RWPE1 (cell line): ENCODE results near the gene TRABD2A.

Source experiments
- CTCF ChIA-PET: fragments of 350-600 bp; sonication (Branson Sonifier 250); formaldehyde crosslinking; extraction: SDS; loops from one replicate; lab custom pipeline; 2021; lab: Yijun Ruan, JAX
- POLR2A ChIA-PET: fragments of 400-600 bp; formaldehyde crosslinking; extraction: SDS; loops from one replicate; lab custom pipeline; 2020; ENCODE audit warnings: antibody characterized with exemption; ENCODE audit not compliant: low non-redundant PET; lab: Yijun Ruan, JAX
- DNase-seq: peaks from one replicate; pipeline ENCODE4 v3.0.0; 2012; ENCODE audit warnings: low spot score
- H3K27ac ChIP-seq: fragments of 450-650 bp; 2 replicates; pipeline ENCODE4 v1.5.1; 2017
- TF ChIP-seq, protein P1 (sequence below): fragments of 450-650 bp; conservative IDR thresholded peaks from 2 replicates; pipeline ENCODE4 v1.5.1; 2017; ENCODE audit warnings: low read depth, mild to moderate bottlenecking

TRABD2A gene

GRCh38 chr2:84904717-84905174, 23.9 kb upstream of the TRABD2A start:
- DNase-seq = no peak
- CTCF ChIA-PET = interaction anchor here (1.4 kb wide), 1 partner anchor 21 kb away, joined by 6 read pairs; no protein-coding TSS in a partner anchor
- peak overlapping the region; percentile 99 for H3K27ac ChIP-seq

DNA sequence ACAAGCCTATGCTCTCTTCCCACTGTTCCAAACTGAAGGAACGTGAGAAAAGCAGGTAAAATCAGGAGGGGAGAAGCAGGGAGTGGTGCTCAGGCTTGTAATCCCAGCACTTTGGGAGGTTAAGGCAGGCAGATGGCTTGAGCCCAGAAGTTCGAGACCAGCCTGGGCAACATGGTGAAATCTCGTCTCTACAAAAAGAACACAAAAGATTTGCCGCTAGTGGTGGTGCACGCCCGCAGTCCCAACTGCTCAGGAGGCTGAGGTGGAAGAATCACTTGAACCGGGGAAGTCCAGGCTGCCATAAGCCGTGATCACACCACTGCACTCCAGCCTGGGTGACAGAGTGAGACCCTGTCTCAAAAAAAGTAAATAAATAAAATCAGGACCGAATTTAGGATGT, 23.3 kb upstream of the TRABD2A start:
- TF ChIP-seq, protein P1, sequence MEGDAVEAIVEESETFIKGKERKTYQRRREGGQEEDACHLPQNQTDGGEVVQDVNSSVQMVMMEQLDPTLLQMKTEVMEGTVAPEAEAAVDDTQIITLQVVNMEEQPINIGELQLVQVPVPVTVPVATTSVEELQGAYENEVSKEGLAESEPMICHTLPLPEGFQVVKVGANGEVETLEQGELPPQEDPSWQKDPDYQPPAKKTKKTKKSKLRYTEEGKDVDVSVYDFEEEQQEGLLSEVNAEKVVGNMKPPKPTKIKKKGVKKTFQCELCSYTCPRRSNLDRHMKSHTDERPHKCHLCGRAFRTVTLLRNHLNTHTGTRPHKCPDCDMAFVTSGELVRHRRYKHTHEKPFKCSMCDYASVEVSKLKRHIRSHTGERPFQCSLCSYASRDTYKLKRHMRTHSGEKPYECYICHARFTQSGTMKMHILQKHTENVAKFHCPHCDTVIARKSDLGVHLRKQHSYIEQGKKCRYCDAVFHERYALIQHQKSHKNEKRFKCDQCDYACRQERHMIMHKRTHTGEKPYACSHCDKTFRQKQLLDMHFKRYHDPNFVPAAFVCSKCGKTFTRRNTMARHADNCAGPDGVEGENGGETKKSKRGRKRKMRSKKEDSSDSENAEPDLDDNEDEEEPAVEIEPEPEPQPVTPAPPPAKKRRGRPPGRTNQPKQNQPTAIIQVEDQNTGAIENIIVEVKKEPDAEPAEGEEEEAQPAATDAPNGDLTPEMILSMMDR = no peak
- peak overlapping the region; percentile 99 for H3K27ac ChIP-seq
- POLR2A ChIA-PET = interaction anchor here (1.2 kb wide), 1 partner anchor 42 kb away, joined by 3 read pairs; no protein-coding TSS in a partner anchor
- no peak for DNase-seq
- CTCF ChIA-PET = interaction anchor here (0.6 to 1.4 kb wide), 2 partner anchors 22 to 65 kb away, joined by 3 to 6 read pairs; no protein-coding TSS in a partner anchor

More at GRCh38 chr2:84904717-84905174, 23.9 kb upstream of the TRABD2A start:
- POLR2A ChIA-PET = interaction anchor here (1.2 kb wide), 1 partner anchor 41 kb away, joined by 3 read pairs; no protein-coding TSS in a partner anchor
- TF ChIP-seq, protein P1 = no peak

DNA sequence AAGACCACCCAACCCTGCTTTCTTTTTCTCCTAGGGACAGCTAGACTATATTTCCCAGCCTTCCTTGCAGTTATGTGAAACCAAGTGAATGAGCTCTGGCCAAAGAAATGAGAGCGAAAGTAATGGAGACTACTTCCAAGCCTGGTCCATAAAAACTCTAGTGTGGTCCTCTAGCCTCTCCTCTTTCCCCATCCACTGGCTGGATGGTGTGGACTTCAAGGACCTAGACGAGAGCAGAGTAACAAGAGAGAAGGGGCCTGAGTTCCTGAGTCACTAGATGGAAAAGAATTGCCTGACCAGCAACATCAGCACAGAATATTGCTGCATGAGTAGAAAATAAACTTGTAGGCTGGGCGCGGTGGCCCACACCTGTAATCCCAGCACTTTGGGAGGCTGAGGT, 21.6 kb upstream of the TRABD2A start:
- ChIA-PET POLR2A (no interaction called here), CTCF (interaction anchor here (0.6 to 1.4 kb wide), 2 partner anchors 23 to 117 kb away, joined by 3 to 7 read pairs; no protein-coding TSS in a partner anchor)
- no peak for DNase-seq
- H3K27ac ChIP-seq = no peak overlapping the region
- TF ChIP-seq, protein P1 = no peak

DNA sequence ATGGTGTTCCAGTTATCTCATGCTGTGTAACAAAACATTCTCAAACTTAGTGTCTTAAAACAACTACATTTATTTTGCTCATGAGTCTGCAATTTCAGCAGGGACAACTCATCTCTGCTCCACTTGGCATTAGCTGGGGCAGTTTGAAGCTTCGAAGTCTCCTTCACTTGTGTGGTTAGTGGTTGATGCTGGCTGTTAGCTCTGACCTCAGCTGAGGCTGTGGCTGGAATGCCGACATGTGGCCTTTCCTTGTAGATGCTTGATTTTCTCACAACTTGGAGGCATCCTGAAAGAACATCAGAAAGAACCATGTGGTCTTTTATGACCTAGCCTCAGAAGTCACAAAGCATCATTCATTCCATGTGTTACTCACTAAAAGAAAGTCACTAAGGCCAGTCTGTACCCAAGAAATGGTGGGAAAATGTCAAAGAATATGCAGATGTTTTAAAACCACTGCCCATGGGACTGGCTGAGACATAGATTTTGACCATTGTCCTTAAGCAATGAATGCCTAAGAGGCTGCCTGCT, 20.8 kb upstream of the TRABD2A start:
- H3K27ac ChIP-seq = no peak overlapping the region
- DNase-seq = no peak
- CTCF ChIA-PET = interaction anchor here (0.6 to 1.4 kb wide), 2 partner anchors 24 to 116 kb away, joined by 3 to 7 read pairs; no protein-coding TSS in a partner anchor
- POLR2A ChIA-PET = no interaction called here
- TF ChIP-seq, protein P1 = no peak

DNA sequence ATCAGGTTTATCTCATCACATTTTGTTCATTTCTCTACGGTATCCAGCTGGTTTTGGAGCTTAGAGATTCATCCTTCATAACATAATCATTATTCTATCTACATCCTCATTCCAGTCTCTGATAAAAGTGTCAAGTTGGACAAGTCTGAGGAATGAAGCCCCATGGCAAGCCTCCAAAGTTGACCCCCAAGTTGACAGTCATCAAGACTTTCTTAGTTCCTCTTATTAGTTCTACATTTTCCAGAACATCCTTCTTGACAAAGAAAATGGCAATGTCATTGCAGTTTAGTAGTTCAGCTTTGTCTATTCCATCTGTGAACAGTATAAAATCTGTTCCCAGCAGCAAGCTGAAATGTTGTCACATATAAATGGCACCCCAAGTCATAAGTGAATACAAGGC, 20.1 kb upstream of the TRABD2A start:
- CTCF ChIA-PET = interaction anchor here (1.4 kb wide), 1 partner anchor 25 kb away, joined by 7 read pairs; no protein-coding TSS in a partner anchor
- TF ChIP-seq, protein P1 = no peak
- no peak for DNase-seq
- H3K27ac ChIP-seq = no peak overlapping the region
- POLR2A ChIA-PET = no interaction called here

DNA sequence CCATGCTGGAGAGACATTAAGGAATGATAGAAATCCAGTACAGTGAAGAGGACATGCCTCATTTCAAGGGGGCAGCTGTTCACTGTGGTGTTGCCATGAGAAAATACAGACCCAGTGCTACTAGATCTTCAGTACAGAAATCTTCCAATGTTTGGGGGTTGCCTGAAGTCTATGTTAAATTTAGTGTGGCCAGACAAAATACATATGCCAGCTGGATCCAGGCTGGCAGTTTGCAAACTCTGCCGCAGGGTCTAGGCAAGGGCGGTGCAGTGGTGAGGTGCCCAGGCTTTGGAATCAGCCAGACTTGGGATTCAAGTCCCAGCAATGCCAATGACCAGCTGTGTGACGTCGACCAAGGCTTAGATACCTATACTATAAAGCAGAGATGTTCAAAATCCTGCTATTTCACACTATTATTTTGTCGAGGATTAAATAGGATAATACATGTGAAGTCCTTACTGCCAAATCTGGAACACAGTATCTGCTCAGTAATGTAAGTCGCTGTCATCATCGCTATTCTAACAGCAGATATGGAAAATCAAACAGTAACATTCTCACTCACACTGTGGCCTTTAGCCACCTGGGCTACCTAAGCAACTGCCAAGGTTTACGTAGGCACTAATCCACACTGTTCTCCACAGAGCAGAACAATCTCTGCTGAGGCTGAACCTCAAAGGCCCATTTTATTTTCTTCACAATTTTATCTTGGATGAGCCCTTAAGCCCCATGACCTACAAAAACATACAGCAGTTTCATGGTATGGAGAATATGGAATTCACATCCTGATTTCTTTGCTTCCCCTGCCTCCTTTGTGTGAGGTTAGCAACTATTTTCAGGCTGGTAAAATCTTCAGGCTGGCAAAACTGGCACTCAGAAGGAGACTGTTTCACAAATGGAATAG, 18.7 kb upstream of the TRABD2A start:
- POLR2A ChIA-PET = no interaction called here
- no peak for DNase-seq
- TF ChIP-seq, protein P1 = no peak
- CTCF ChIA-PET = no interaction called here
- H3K27ac ChIP-seq = peak overlapping the region; percentile 90
